ENCODE measurements around the gene TEKT5. TPM values are rescaled to one million over a fixed set of nuclear protein-coding genes. Genes with fewer than 3 reads are reported as not detected.

TEKT5 gene
- total and polyA plus RNA-seq, 9 of the 15 experiments (the other 6 are each of a cell fraction or from before 2014, with no cell fraction given): 0.10 to 0.19 TPM; not detected in 7

GRCh38 chr16:10738231-10739077 is 43.7 kb upstream of the TEKT5 start (continued):
- no peak for TF ChIP-seq ELF2 (CRISPR knock-in tag; IDR thresholded peaks at IDR 0.05)
- TF ChIP-seq RBM22 (IDR thresholded peaks at IDR 0.05; ENCODE audit: low read depth, low read length, poor library complexity, severe bottlenecking): no peak
- peak; percentile 31 for TF ChIP-seq TAL1 (IDR thresholded peaks at IDR 0.05)
- TF ChIP-seq L3MBTL2 (IDR thresholded peaks at IDR 0.05): peak; percentile 46; the same call in 1 of the 2 replicates
- TF ChIP-seq IRF9 (tag; IDR thresholded peaks at IDR 0.05): no peak
- peak in 1 of 2 experiments; percentile 71; a peak in 2 of 4 replicates for TF ChIP-seq RCOR1 (IDR thresholded peaks at IDR 0.05; ENCODE audit: borderline replicate concordance in 1 of 2, low read depth in 2 of 2, low read length in 2 of 2)
- no peak for TF ChIP-seq ZNF280A (IDR thresholded peaks at IDR 0.05; ENCODE audit: low read depth, partially characterized antibody)
